ENCODE measurements around the gene TVP23C. TPM values are rescaled to one million over a fixed set of nuclear protein-coding genes. Genes with fewer than 3 reads are reported as not detected.

TVP23C gene
- total RNA-seq, 1 donor from 2014 or later = 16.1 TPM

- peaks cover 14% of the 10 kb centered on the region for H3K4me1 Mint-ChIP-seq
- no peaks in the 10 kb centered on the region for H3K9me3 Mint-ChIP-seq
- intact Hi-C loops (cut with micrococcal nuclease) = no loop called here
- ChIA-PET CTCF (interaction anchor here (0.7 kb wide), 1 partner anchor 26 kb away, joined by 4 read pairs; no protein-coding TSS in a partner anchor), POLR2A (no interaction called here)
- no peaks in the 10 kb centered on the region for H3K27me3 Mint-ChIP-seq
- no peak overlapping the region for H3K27ac Mint-ChIP-seq
- no peak for ATAC-seq (ENCODE audit: low read depth)
- TF ChIP-seq CTCF (IDR thresholded peaks at IDR 0.05) = no peak
- DNase-seq = no peak
- no peak overlapping the region for H3K4me3 Mint-ChIP-seq
- peaks cover 3% of the 10 kb centered on the region for H3K36me3 Mint-ChIP-seq (ENCODE audit: low read depth)
Observed at GRCh38 chr17:15501282-15501681, 62.0 kb downstream of the TVP23C start.

GRCh38 chr17:15498107-15498506 lies 65.2 kb downstream of the TVP23C start:
- POLR2A ChIA-PET = no interaction called here
- peaks cover 8% of the 10 kb centered on the region for H3K4me1 Mint-ChIP-seq
- CTCF ChIA-PET = no interaction called here
- H3K4me3 Mint-ChIP-seq = no peak overlapping the region
- no peaks in the 10 kb centered on the region for H3K27me3 Mint-ChIP-seq
- intact Hi-C loops (cut with micrococcal nuclease) = no loop called here
- DNase-seq (no peak), ATAC-seq (ENCODE audit: low read depth) (no peak)
- TF ChIP-seq CTCF (IDR thresholded peaks at IDR 0.05) = no peak
- no peaks in the 10 kb centered on the region for H3K9me3 Mint-ChIP-seq
- H3K36me3 Mint-ChIP-seq (ENCODE audit: low read depth) = peaks cover 3% of the 10 kb centered on the region
- no peak overlapping the region for H3K27ac Mint-ChIP-seq

GRCh38 chr17:15496735-15497670 lies 66.3 kb downstream of the TVP23C start:
- CTCF ChIA-PET = no interaction called here

GRCh38 chr17:15494821-15495220 lies 68.5 kb downstream of the TVP23C start:
- intact Hi-C loops (cut with micrococcal nuclease) = no loop called here
- H3K9me3 Mint-ChIP-seq = no peaks in the 10 kb centered on the region
- no peak for DNase-seq
- peaks cover 3% of the 10 kb centered on the region for H3K36me3 Mint-ChIP-seq (ENCODE audit: low read depth)
- no peak overlapping the region for H3K4me3 Mint-ChIP-seq
- no peaks in the 10 kb centered on the region for H3K27me3 Mint-ChIP-seq
- ATAC-seq (ENCODE audit: low read depth) = no peak
- TF ChIP-seq CTCF (IDR thresholded peaks at IDR 0.05) = no peak
- CTCF ChIA-PET = interaction anchor here (1.1 kb wide), 1 partner anchor 9 kb away, joined by 4 read pairs; no protein-coding TSS in a partner anchor
- POLR2A ChIA-PET = no interaction called here
- no peaks in the 10 kb centered on the region for H3K4me1 Mint-ChIP-seq
- H3K27ac Mint-ChIP-seq = no peak overlapping the region

More at GRCh38 chr17:15496735-15497670, 66.3 kb downstream of the TVP23C start:
- no peaks in the 10 kb centered on the region for H3K4me1 Mint-ChIP-seq
- no peak overlapping the region for H3K27ac Mint-ChIP-seq
- no peak overlapping the region for H3K4me3 Mint-ChIP-seq
- intact Hi-C loops (cut with micrococcal nuclease) = no loop called here
- H3K36me3 Mint-ChIP-seq (ENCODE audit: low read depth) = peaks cover 3% of the 10 kb centered on the region
- TF ChIP-seq CTCF (IDR thresholded peaks at IDR 0.05) = no peak
- no peaks in the 10 kb centered on the region for H3K27me3 Mint-ChIP-seq
- DNase-seq = no peak
- POLR2A ChIA-PET = no interaction called here
- no peaks in the 10 kb centered on the region for H3K9me3 Mint-ChIP-seq
- no peak for ATAC-seq (ENCODE audit: low read depth)

GRCh38 chr17:15493693-15494035 lies 69.6 kb downstream of the TVP23C start:
- ChIA-PET POLR2A (no interaction called here), CTCF (interaction anchor here (0.9 kb wide), 1 partner anchor 9 kb away, joined by 3 read pairs; no protein-coding TSS in a partner anchor)
- no peaks in the 10 kb centered on the region for H3K27me3 Mint-ChIP-seq
- no peak overlapping the region for H3K27ac Mint-ChIP-seq
- TF ChIP-seq CTCF (IDR thresholded peaks at IDR 0.05) = no peak
- H3K36me3 Mint-ChIP-seq (ENCODE audit: low read depth) = peaks cover 3% of the 10 kb centered on the region
- ATAC-seq (ENCODE audit: low read depth) = no peak
- no peak overlapping the region for H3K4me3 Mint-ChIP-seq
- H3K9me3 Mint-ChIP-seq = no peaks in the 10 kb centered on the region
- DNase-seq = no peak
- intact Hi-C loops (cut with micrococcal nuclease) = no loop called here
- no peaks in the 10 kb centered on the region for H3K4me1 Mint-ChIP-seq
